Measurements from ENCODE around the gene LRRC4C. TPM values are rescaled to one million over a fixed set of nuclear protein-coding genes. Genes with fewer than 3 reads are reported as not detected.

LRRC4C gene
- total and polyA plus RNA-seq, 2 donors (not counting 3 experiments of a cell fraction or from before 2014, with no cell fraction given): not detected

- no TSS peak for BruUV-seq (replicated peaks)
- dilution Hi-C loops (cut with MboI; ENCODE audit: extremely low pct_ligation_motif_present, low sequenced_read_pairs) (no loop called here), intact Hi-C loops (cut with micrococcal nuclease) (no loop called here)
- H3K4me2 ChIP-seq (ENCODE audit: insufficient read depth, low read length): no peak overlapping the region
- no peaks in the 10 kb centered on the region for H3K27me3 ChIP-seq (ENCODE audit: control insufficient read depth in 2 of 2, insufficient read depth in 2 of 2, low read length in 2 of 2)
- no peak overlapping the region for H3K9ac ChIP-seq (replicated peaks; ENCODE audit: extremely low read depth, insufficient read depth, low read length)
- H3K4me3 ChIP-seq (replicated peaks in 1 of 3; ENCODE audit: insufficient read depth in 1 of 3, low read depth in 1 of 3, low read length in 3 of 3): no peak overlapping the region
- H3K4me1 ChIP-seq (ENCODE audit: control insufficient read depth, extremely low read depth, insufficient read depth, low read length): no peaks in the 10 kb centered on the region
- H3K9me1 ChIP-seq (replicated peaks; ENCODE audit: control insufficient read depth, extremely low read depth, insufficient read depth, low read length): no peaks in the 10 kb centered on the region
- ChIA-PET CTCF (no interaction called here), POLR2A (no interaction called here)
- H3K36me3 ChIP-seq (ENCODE audit: control insufficient read depth in 2 of 2, extremely low read depth in 1 of 2, insufficient read depth in 2 of 2, low read length in 2 of 2): no peaks in the 10 kb centered on the region
- H3K9me3 ChIP-seq (replicated peaks; ENCODE audit: control insufficient read depth, insufficient read depth, low read length): no peaks in the 10 kb centered on the region
- DNase-seq (ENCODE audit: low read depth, low spot score) (no peak), FAIRE-seq (no peak)
- H3K27ac ChIP-seq (ENCODE audit: insufficient read depth, low read depth, low read length): no peak overlapping the region
- no peaks in the 10 kb centered on the region for H4K20me1 ChIP-seq (replicated peaks; ENCODE audit: control insufficient read depth, extremely low read depth, insufficient read depth, low read length)
- H2AFZ ChIP-seq (ENCODE audit: low read depth, low read length): no peak overlapping the region
- H3K79me2 ChIP-seq (ENCODE audit: control insufficient read depth, insufficient read depth, low read length): no peaks in the 10 kb centered on the region
- TF ChIP-seq POLR2A (IDR thresholded peaks at IDR 0.05; ENCODE audit: low read depth, low read length): no peak
- TF ChIP-seq EZH2 (IDR thresholded peaks at IDR 0.05; ENCODE audit: borderline replicate concordance, low read depth, low read length, severe bottlenecking): no peak
- TF ChIP-seq GATA2 (IDR thresholded peaks at IDR 0.05; ENCODE audit: insufficient read depth, insufficient read length, low read depth, low read length): no peak
- no peak for TF ChIP-seq MYC (IDR thresholded peaks at IDR 0.05; ENCODE audit: low read depth, low read length)
- TF ChIP-seq MAX (IDR thresholded peaks at IDR 0.05; ENCODE audit: insufficient read depth, insufficient read length): no peak
- no peak for TF ChIP-seq FOS (IDR thresholded peaks at IDR 0.05; ENCODE audit: borderline replicate concordance, insufficient read depth, low read length)
- no peak for TF ChIP-seq CTCF (IDR thresholded peaks at IDR 0.05; ENCODE audit: extremely low read depth in 1 of 2, insufficient read depth in 1 of 2, low read depth in 1 of 2, low read length in 2 of 2)
- TF ChIP-seq JUN (IDR thresholded peaks at IDR 0.05; ENCODE audit: borderline replicate concordance, insufficient read depth, insufficient read length, low read depth): no peak
- TF ChIP-seq POLR2AphosphoS5 (IDR thresholded peaks at IDR 0.05; ENCODE audit: insufficient read depth, low read depth, low read length): no peak
Measured at GRCh38 chr11:41435531-41435930, 23.9 kb downstream of the LRRC4C start.

Data from endothelial cell of umbilical vein (primary cell).